Middle frontal gyrus (tissue), 1 donor: Measurements from ENCODE around the gene MYO9B.

ENCODE experiments used
- DNase-seq: peaks from one replicate; pipeline ENCODE4 v3.0.0-alpha.2; 2015; ENCODE audit warnings: low spot score; ENCODE audit errors: extremely low spot score

Gene MYO9B

GRCh38 chr19:17259118-17259780 lies 183.7 kb downstream of the MYO9B start:
- no peak for DNase-seq

GRCh38 chr19:17259934-17260333 lies 184.4 kb downstream of the MYO9B start:
- DNase-seq, result no peak

- no peak for DNase-seq
Measured at GRCh38 chr19:17260842-17261325, 185.3 kb downstream of the MYO9B start.

DNA sequence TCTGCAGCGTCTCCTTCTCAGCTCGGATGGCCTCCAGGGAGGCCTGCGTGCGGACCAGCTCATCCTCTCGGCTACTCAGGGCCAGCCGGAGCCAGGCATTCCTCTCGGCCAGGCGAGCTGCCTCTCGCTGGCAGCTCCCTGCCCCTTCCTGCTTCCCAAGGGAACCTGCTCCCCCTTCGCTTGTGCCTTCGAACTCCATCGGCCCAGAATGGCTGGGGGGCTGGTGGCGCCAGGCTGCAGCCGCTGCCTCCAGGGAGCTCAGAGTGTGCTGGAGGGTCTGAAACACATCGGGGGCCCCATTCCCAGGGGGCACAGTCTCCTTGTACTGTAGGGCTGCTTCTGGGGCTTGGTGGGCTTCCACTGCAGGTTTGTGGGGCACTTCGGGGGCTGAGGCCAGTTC lies 187.0 kb downstream of the MYO9B start:
- DNase-seq, result no peak
